ENCODE measurements around the gene QPRT. TPM values are rescaled to one million over a fixed set of nuclear protein-coding genes. Genes with fewer than 3 reads are reported as not detected.

Gene QPRT
- total and polyA plus RNA-seq, 2 of the 13 experiments (the other 11 are each of a cell fraction or from before 2014, with no cell fraction given), result 130 to 218 TPM

- Histone ChIP-seq H3K36me3 (replicated peaks in 1 of 2; ENCODE audit: control insufficient read depth in 1 of 2, insufficient read depth in 2 of 2, low read length in 2 of 2) (no peaks in the 10 kb centered on the region), H2AFZ (ENCODE audit: low read length) (no peak overlapping the region), H3K4me3 (replicated peaks in 1 of 3; ENCODE audit: insufficient read depth in 1 of 3, low read depth in 2 of 3, low read length in 3 of 3) (no peak overlapping the region), H3K4me1 (ENCODE audit: insufficient read depth, low read length) (peaks cover 52% of the 10 kb centered on the region), H3K9me3 (ENCODE audit: low read length) (no peaks in the 10 kb centered on the region), H3K27ac (ENCODE audit: extremely low read length, insufficient read depth, low read length) (no peak overlapping the region), H3K9ac (ENCODE audit: insufficient read depth, low read depth, low read length) (no peak overlapping the region), H3K4me2 (ENCODE audit: low read depth, low read length) (no peak overlapping the region), H4K20me1 (ENCODE audit: insufficient read depth, low read length) (no peaks in the 10 kb centered on the region), H3K79me2 (ENCODE audit: insufficient read depth, low read length) (no peaks in the 10 kb centered on the region), H3K27me3 (ENCODE audit: control insufficient read depth in 1 of 2, insufficient read depth in 2 of 2, low read length in 2 of 2) (no peaks in the 10 kb centered on the region)
- POLR2A ChIA-PET, result no interaction called here
- in situ Hi-C loops (cut with HindIII; ENCODE audit: extremely low pct_ligation_motif_present, low pct_unique_long_range_greater_than_20kb), result no loop called here
- DNase-seq (ENCODE audit: low spot score) (no peak), FAIRE-seq (no peak), ATAC-seq (no peak)
- TF ChIP-seq MNT (IDR thresholded peaks at IDR 0.05), result peak; percentile 92
- TF ChIP-seq ZNF704 (CRISPR knock-in tag; IDR thresholded peaks at IDR 0.05; ENCODE audit: borderline replicate concordance), result no peak
- intact Hi-C loops (cut with micrococcal nuclease; ENCODE audit: unreplicated experiment), result no loop called here
- CTCF ChIA-PET (ENCODE audit: low intra/inter-chr PET ratio, low total read pairs), result no interaction called here
- 97% methylated on average over 12 of the region's 12 CpGs for WGBS (ENCODE audit: low lambda C conversion rate)
- BruUV-seq (replicated peaks), result no TSS peak
Observed at GRCh38 chr16:29667755-29668154, 11.2 kb upstream of the QPRT start.

GRCh38 chr16:29668267-29668666, 10.7 kb upstream of the QPRT start:
- in situ Hi-C loops (cut with HindIII; ENCODE audit: extremely low pct_ligation_motif_present, low pct_unique_long_range_greater_than_20kb), result no loop called here
- no TSS peak for BruUV-seq (replicated peaks)

More at GRCh38 chr16:29668267-29668666, 10.7 kb upstream of the QPRT start:
- H3K36me3 ChIP-seq (replicated peaks in 1 of 2; ENCODE audit: control insufficient read depth in 1 of 2, insufficient read depth in 2 of 2, low read length in 2 of 2), result no peaks in the 10 kb centered on the region
- ATAC-seq (no peak), FAIRE-seq (no peak), DNase-seq (ENCODE audit: low spot score) (no peak)
- H3K79me2 ChIP-seq (ENCODE audit: insufficient read depth, low read length), result no peaks in the 10 kb centered on the region
- H3K4me3 ChIP-seq (replicated peaks in 1 of 3; ENCODE audit: insufficient read depth in 1 of 3, low read depth in 2 of 3, low read length in 3 of 3), result no peak overlapping the region
- CTCF ChIA-PET (ENCODE audit: low intra/inter-chr PET ratio, low total read pairs), result no interaction called here
- H3K27me3 ChIP-seq (ENCODE audit: control insufficient read depth in 1 of 2, insufficient read depth in 2 of 2, low read length in 2 of 2), result no peaks in the 10 kb centered on the region
- H4K20me1 ChIP-seq (ENCODE audit: insufficient read depth, low read length), result no peaks in the 10 kb centered on the region
- peaks cover 54% of the 10 kb centered on the region for H3K4me1 ChIP-seq (ENCODE audit: insufficient read depth, low read length)
- no peak overlapping the region for H3K27ac ChIP-seq (ENCODE audit: extremely low read length, insufficient read depth, low read length)
- intact Hi-C loops (cut with micrococcal nuclease; ENCODE audit: unreplicated experiment), result no loop called here
- H2AFZ ChIP-seq (ENCODE audit: low read length), result no peak overlapping the region
- WGBS (ENCODE audit: low lambda C conversion rate), result 95% methylated on average over 3 of the region's 3 CpGs
- no peak overlapping the region for H3K4me2 ChIP-seq (ENCODE audit: low read depth, low read length)
- POLR2A ChIA-PET, result no interaction called here
- H3K9ac ChIP-seq (ENCODE audit: insufficient read depth, low read depth, low read length), result no peak overlapping the region
- TF ChIP-seq CEBPB (IDR thresholded peaks at IDR 0.05; ENCODE audit: borderline replicate concordance, low read depth, low read length) (no peak), ZC3H13 (CRISPR knock-in tag; IDR thresholded peaks at IDR 0.05) (no peak), EZH2 (conservative IDR thresholded peaks at IDR 0.05; ENCODE audit: low read depth, low read length) (no peak), MTA3 (CRISPR knock-in tag; IDR thresholded peaks at IDR 0.05) (no peak), ZNF44 (CRISPR knock-in tag; IDR thresholded peaks at IDR 0.05) (no peak), KMT2A (CRISPR knock-in tag; IDR thresholded peaks at IDR 0.05) (no peak), ETV5 (CRISPR knock-in tag; IDR thresholded peaks at IDR 0.05; ENCODE audit: borderline replicate concordance) (no peak), RFXAP (CRISPR knock-in tag; IDR thresholded peaks at IDR 0.05; ENCODE audit: borderline replicate concordance) (no peak)
- TF ChIP-seq, protein P1, sequence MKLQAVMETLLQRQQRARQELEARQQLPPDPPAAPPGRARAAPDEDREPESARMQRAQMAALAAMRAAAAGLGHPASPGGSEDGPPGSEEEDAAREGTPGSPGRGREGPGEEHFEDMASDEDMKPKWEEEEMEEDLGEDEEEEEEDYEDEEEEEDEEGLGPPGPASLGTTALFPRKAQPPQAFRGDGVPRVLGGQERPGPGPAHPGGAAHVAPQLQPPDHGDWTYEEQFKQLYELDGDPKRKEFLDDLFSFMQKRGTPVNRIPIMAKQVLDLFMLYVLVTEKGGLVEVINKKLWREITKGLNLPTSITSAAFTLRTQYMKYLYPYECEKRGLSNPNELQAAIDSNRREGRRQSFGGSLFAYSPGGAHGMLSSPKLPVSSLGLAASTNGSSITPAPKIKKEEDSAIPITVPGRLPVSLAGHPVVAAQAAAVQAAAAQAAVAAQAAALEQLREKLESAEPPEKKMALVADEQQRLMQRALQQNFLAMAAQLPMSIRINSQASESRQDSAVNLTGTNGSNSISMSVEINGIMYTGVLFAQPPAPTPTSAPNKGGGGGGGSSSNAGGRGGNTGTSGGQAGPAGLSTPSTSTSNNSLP (IDR thresholded peaks at IDR 0.05; ENCODE audit: low read depth, low read length), result no peak
- no peaks in the 10 kb centered on the region for H3K9me3 ChIP-seq (ENCODE audit: low read length)
